HG03460 (cell line): ENCODE data around the gene MOGAT3.
"Not testable (repeated sequence)": the region's sequence is repeated elsewhere in the genome, so short reads cannot be mapped to it uniquely, and the experiment has no call there.

ENCODE experiments used
- ATAC-seq: cut with Tn5 transposase; IDR thresholded peaks from one replicate; pipeline ENCODE4 v1.9.1; 2021; ENCODE audit not compliant: unreplicated experiment

Gene MOGAT3

GRCh38 chr7:101205901-101206664 is 5.2 kb upstream of the MOGAT3 start:
- no peak for ATAC-seq

GRCh38 chr7:101203740-101204738 is 3.2 kb upstream of the MOGAT3 start:
- ATAC-seq, result not testable (repeated sequence)

GRCh38 chr7:101202603-101202918 is 1.7 kb upstream of the MOGAT3 start:
- ATAC-seq, result no peak

GRCh38 chr7:101201695-101202602 is 1.1 kb upstream of the MOGAT3 start:
- no peak for ATAC-seq

GRCh38 chr7:101200504-101200861 is 353 bp downstream of the MOGAT3 start:
- ATAC-seq, result no peak

DNA sequence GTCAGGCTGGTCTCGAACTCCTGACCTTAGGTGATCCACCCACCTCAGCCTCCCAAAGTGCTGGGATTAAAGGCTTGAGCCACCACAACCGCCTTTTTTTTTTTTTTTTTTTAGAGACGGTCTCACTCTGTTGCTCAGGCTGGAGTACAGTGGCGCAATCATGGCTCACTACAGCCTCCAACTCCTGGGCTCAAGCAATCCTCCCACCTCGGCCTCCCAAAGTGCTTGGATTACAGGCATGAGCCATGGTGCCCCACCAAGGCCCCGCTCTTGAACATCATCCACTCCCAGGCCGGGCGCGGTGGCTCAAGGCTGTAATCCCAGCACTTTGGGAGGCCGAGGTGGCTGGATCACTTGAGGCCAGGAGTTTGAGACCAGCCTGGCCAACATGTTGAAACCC is 1.3 kb downstream of the MOGAT3 start:
- not testable (repeated sequence) for ATAC-seq

- ATAC-seq, result no peak
Observed at GRCh38 chr7:101198476-101198875, 2.4 kb downstream of the MOGAT3 start.

DNA sequence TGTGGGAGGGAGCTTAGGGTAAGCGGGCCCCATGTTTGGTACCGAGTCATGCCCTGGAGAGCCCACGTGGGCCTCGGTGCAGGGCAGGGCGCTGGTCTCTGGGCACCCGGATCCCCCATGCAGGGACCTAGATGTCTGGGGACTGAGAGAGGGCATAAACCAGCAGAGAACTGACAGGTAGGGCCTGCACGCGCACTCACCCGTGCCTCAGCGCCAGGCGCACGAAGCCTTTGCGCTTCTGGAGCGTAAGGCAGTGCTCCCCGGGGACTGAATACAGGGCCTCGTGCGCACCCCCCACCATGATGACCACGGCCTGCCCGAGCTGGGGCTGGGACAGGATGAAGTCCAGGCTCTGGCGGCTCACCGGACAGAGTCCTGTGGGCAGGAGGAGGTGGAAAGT is 2.8 kb downstream of the MOGAT3 start:
- ATAC-seq, result no peak

- no peak for ATAC-seq
Observed at GRCh38 chr7:101195884-101196283, 5.0 kb downstream of the MOGAT3 start.

- no peak for ATAC-seq
Observed at GRCh38 chr7:101189109-101189508, 11.7 kb downstream of the MOGAT3 start.

GRCh38 chr7:101186844-101187428 is 13.9 kb downstream of the MOGAT3 start:
- ATAC-seq, result no peak

- ATAC-seq, result no peak
Observed at GRCh38 chr7:101186194-101186593, 14.6 kb downstream of the MOGAT3 start.

- no peak for ATAC-seq
Observed at GRCh38 chr7:101185258-101185839, 15.5 kb downstream of the MOGAT3 start.

DNA sequence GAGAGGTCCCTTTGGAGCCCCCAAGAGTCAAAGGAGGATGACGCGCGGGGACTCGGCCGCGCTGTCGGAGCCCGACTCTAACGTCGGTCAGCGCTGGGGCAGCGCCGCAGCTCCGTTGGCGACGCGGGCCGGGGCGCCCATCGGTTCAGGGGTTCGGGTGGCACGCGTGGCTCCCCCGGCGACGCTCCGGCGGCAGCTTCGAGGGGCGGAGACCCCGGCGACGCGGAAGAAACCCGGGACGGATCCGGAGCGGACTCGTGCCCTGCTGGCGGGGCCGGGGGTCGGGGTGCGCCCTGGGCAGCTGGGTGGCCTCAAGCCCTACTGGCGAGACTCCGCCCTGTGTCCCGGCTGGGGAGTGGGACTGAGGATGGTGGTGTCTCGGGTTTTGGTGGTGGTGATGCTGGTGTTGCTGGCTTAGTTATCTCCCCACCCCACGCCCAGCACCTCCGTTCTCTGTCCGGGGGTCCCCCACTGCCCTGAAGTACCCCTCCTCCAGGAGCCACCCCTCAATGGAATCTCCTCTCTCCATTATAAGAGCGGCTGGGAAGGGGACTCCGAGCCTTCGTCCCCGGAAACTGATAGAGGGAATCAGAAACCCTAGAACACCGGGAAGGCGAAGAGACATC is 20.6 kb downstream of the MOGAT3 start, which contains the start of gene NAT16:
Gene NAT16, minus strand, starts transcription at position 164 of the 626 bp plus-strand sequence. CDS start 5,486 bp downstream, outside the sequence.
- no peak for ATAC-seq

DNA sequence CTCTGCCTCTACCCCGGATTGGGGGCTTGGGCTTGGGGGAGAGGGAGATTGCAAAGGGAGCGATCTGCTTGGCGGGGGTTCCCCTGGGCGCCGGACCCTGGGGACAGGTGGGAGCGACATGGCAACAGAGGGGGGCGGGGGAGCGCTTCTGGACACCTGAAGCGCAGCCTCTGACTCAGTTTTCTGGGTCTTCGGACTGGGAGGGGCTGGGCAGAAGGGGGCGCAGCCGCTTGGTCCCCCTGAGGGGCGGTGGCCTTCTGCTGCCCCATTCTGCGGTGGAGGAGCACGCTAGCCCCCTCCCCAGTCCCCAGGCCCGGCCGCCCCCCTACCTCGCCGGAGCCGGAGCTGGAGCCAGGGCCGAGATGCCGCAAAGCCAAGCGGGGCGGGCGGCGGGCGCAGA is 21.1 kb downstream of the MOGAT3 start:
- no peak for ATAC-seq

GRCh38 chr7:101179117-101179516 is 21.7 kb downstream of the MOGAT3 start:
- no peak for ATAC-seq

DNA sequence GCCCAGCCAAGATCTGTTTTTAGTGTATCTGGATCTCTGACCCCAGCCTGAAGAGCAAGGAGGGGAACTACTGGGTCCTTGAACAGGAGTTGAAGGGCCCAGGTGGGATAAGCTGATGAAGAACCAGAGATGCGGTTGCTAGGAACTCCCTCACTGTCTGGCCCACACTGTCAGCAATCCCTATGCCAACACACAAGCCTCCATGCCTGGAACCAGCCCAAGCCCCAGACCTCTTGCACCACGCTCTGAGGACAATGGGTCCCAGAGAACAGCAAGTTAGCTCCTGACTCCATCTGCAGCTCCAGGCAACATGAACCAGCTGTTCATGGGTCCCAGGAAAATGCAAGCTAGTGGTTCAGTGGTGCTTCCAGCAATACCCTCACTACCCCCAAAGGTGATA is 23.2 kb downstream of the MOGAT3 start:
- ATAC-seq, result no peak

- no peak for ATAC-seq
Observed at GRCh38 chr7:101175664-101176063, 25.2 kb downstream of the MOGAT3 start.

- no peak for ATAC-seq
Observed at GRCh38 chr7:101174322-101174854, 26.4 kb downstream of the MOGAT3 start.
